DMS53 treated with DMSO at 0.1 percent for 48 hours (cell line): Measurements from ENCODE around the gene ESX1.
A peak's percentile ranks its signal among the peaks of the same experiment; 100 is the strongest.
"Not testable (repeated sequence)": the region's sequence is repeated elsewhere in the genome, so short reads cannot be mapped to it uniquely, and the experiment has no call there.

Experiments used
- DNase-seq: peaks from one replicate; lab custom pipeline; 2025; ENCODE audit not compliant: unreplicated experiment; lab: John Stamatoyannopoulos, UW

The ESX1 gene

DNA sequence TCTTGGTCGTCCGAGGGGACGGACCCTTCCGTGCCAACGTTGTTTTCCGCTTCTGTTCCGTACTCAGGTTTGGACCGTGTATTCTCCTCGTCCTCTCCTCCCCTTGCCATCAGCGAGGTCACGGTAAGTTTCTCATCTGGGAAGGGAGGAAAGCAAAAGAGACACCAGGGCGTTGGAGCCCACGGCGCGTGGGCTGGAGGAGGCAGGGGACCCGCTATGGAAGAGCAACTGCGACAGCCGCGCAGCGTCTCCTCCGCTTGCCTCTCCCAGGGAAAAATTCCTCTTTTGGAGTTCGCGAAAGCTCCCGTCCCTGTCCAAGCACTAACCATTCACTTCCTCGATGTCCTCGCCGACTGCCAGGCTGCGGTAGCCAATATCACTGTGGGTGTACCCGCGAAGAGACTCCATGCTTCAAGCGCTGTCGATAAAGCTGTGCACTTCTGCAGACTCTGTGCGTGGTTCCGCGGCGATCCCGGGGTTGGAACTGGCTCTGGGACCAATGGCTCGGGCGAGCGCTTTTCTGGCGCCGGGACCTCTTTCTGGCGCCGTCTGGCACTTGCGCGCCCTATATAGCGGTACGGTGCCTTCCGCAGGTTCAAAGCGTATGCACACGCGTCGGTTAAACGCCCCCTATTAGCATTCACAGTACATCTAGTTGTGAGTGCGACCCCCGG, at the start of gene ESX1:
Gene ESX1, minus strand, starts transcription at position 492 of the 674 bp plus-strand sequence. Its CDS starts 84 bp downstream, at position 408.
- DNase-seq = peak; percentile 8

DNA sequence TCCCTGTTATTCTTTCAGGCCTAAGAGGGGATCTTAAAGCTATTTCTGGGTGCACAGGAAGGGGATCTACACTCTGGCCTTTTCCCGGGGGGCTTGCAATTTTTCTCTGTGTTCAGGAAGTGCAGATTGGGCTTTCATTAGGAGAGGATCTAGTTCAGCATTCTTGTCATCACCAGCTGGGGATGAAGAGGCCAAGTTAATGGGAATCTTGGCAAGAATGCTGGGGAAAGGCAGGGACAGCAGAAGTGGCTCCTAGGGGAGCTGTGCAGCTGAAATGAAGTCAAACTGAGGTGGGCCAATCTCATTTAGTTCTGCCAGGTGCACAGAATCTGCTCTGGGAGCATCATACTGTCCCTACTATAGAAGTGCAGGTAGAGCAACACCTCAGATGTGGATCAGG, 40.9 kb upstream of the ESX1 start:
- DNase-seq = no peak

DNA sequence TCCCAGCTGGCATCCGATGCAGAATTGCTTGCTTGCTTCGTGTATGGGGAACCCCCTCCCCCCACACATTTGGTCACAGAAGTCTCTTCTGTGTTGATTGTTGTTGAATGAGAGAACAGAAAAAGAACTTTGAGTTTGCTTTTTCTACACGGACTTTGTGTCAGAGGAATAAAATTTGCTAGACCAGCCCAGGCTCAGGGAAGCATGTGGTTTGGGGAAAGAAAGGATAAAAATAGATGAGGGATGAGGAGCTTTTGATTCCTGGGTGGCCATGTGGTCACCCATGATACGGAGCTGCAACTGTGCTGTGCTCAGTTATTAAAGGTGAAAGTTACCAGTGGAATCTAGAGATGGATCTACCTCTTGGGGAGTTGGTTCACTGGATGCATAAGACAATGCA, 34.2 kb upstream of the ESX1 start:
- DNase-seq = no peak

GRCh38 chrX:104288269-104288668, 33.5 kb upstream of the ESX1 start:
- no peak for DNase-seq

- no peak for DNase-seq
Observed at GRCh38 chrX:104285201-104285600, 30.5 kb upstream of the ESX1 start.

GRCh38 chrX:104284507-104284906, 29.8 kb upstream of the ESX1 start:
- DNase-seq = no peak

GRCh38 chrX:104282166-104282725, 27.5 kb upstream of the ESX1 start:
- no peak for DNase-seq

DNA sequence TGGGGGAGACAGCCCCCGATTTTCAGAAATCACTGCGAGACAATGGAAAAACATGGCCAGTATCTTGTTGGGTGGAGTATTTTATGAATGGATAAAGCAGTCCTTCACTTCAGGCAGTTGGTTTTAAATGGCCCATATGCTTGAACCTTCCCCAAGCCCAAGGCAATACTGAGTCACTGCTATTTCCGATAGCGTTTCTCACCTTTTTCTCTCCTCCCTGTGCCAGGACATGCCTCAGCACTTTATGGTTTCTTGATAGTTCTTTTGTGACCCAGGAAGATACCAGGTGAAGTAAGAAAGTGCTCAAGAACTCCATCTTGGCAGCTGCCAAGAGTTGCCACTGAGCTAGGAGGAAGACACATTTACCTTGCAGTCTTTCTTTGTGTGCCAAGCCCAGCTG, 26.8 kb upstream of the ESX1 start:
- DNase-seq = no peak

GRCh38 chrX:104280609-104281008, 25.9 kb upstream of the ESX1 start:
- no peak for DNase-seq

DNA sequence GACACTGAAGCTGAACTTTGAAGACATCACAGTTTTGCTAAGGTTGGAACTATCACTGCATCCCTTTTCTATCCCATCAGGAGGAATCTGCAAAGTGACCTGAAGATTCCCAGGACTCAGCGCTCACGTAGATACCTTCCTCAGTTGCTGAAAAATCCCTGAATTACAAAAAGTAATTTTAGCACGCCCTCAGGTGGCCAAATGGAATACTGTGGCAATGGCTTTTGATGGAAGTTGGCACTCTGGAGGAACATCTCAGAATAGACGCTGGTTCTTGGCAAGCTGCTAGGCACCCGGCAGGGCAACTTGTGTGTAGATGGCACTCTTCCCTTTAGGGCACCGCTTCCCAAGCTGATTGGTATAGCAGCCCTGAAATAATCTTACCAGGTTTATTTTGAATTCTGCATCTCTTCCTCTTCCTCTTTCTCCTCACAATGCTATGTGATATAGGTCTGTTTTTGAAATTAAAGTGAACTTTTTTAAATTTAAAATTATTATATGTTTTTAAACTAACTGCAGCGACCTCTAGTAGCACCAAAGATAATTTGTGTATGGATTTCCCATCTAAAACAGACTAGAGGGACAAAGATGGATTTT, 16.3 kb upstream of the ESX1 start:
- DNase-seq = peak; percentile 41

DNA sequence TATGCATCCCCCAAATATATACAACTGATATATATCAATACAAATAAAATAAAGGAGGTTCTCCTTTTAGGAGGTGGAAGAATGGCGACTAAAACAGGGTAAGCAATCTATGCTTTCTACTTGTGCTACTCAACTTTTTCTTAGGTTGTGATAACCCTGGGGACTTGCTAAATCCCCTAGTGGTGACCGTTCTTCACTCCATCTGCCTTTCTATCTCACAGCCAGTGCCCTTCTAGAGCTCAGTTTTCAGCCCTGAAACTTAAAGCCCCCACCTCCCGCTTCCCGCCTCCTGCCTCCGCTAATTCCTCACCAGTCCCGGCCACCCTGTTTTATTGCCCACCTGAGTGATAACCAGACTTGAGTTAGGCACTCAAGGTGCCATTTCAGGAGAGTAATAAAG, 15.5 kb upstream of the ESX1 start:
- no peak for DNase-seq

- no peak for DNase-seq
Observed at GRCh38 chrX:104255465-104255864, 732 bp upstream of the ESX1 start.

GRCh38 chrX:104253567-104254441, 929 bp downstream of the ESX1 start:
- no peak for DNase-seq

GRCh38 chrX:104250470-104250869, 4.3 kb downstream of the ESX1 start:
- no peak for DNase-seq

GRCh38 chrX:104230060-104230459, 24.7 kb downstream of the ESX1 start:
- DNase-seq = not testable (repeated sequence)

- no peak for DNase-seq
Observed at GRCh38 chrX:104211187-104211586, 43.5 kb downstream of the ESX1 start.

DNA sequence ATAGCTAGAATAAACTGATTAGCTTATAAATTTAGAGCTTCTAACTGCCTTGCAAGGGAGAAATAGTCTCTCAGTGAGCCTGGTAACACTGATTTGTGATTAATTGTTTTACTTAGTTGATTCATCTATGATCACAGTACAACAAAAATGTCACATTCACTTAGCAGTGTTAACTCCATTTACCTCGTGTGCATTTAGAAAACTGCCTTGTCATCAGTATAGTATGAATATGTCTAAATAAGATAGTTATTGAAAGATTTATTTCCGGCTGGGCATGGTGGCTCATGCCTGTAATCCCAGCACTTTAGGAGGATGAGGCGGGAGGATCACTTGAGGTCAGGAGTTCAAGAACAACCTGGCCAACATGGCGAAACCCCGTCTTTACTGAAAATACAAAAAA, 49.2 kb downstream of the ESX1 start:
- no peak for DNase-seq
